ENCODE results near the gene CSRP2.

DNA sequence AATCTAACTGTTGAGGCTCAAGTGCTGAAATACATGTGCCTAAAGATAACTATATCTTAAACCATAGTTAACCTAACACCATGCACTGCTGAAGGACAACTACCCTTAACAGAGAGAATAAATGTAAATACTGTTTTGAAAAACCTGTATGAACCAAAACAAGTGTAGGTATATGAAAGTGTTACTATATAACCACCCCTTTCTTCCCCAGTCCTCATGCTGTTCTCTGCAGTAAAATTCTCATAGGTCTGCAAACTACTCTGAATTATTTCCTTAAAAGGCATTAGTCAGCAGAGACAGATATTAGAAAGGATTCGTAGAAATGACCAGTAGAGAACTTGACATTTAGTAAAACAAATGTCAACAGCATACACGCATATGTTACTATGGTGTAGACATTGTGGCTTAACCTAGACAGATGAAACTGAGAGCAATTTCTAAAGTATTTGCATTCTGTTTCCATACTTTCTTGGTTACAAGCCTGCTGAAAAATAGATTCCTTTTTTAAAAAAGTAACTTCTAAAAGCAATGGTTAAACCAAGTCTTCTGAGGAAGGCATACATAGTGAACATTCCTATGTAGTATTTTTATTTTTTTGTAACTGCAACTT lies 13.9 kb downstream of the CSRP2 start:
- TF ChIP-seq POLR2A (IDR thresholded peaks at IDR 0.05), result no peak
- TF ChIP-seq, protein P1, sequence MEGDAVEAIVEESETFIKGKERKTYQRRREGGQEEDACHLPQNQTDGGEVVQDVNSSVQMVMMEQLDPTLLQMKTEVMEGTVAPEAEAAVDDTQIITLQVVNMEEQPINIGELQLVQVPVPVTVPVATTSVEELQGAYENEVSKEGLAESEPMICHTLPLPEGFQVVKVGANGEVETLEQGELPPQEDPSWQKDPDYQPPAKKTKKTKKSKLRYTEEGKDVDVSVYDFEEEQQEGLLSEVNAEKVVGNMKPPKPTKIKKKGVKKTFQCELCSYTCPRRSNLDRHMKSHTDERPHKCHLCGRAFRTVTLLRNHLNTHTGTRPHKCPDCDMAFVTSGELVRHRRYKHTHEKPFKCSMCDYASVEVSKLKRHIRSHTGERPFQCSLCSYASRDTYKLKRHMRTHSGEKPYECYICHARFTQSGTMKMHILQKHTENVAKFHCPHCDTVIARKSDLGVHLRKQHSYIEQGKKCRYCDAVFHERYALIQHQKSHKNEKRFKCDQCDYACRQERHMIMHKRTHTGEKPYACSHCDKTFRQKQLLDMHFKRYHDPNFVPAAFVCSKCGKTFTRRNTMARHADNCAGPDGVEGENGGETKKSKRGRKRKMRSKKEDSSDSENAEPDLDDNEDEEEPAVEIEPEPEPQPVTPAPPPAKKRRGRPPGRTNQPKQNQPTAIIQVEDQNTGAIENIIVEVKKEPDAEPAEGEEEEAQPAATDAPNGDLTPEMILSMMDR (IDR thresholded peaks at IDR 0.05), result no peak

Measured in upper lobe of left lung (tissue), 4 donors.